NCI-H1417 (cell line): ENCODE measurements around the gene ATP2B2.
A peak's percentile ranks its signal among the peaks of the same experiment; 100 is the strongest.
"Not testable (repeated sequence)": the region's sequence is repeated elsewhere in the genome, so short reads cannot be mapped to it uniquely, and the experiment has no call there.

Experiments used
- DNase-seq, 3 experiments: peaks; one replicate each; lab custom pipeline; 2025; lab: John Stamatoyannopoulos, UW

ATP2B2 gene

DNA sequence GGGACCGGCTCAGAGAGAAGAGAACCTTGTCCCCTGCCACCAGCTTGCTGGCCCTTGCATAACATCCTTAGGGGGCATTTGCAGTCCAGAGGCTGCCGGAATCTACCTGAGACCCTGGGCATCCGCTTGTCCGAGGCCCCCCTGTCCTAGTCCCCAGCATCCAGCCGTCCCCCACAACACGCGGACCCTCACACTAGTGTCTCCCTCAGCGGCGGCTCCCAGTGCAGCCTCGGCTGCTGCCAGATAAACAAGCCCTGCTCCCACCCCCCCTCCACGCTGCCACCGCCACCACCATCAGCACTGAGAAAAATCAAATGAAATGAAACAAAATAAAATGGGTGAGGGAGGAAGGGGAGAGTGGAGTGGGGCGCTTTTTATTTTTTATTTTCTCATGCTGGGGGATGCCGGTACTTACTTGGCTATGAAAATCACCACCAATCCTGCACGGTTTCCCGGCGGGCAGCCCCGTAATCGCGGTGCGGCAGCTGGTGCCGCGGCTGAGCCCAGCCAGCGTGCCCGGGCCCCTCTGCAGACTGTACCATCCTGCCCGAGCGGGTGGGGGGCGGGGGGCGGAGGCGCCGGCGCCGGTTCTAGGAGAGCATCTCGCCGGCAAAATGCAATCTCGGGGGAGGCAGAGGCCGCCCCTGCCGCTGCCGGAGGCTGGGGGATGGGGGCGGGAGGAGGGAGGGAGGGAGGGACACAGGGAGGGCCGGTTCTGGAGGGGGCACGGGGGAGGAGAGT, at the start of gene ATP2B2:
Gene ATP2B2, minus strand, starts transcription at position 537 of the 741 bp plus-strand sequence. CDS start 56,043 bp downstream, outside the sequence.
- peak; percentile 22 to 73 (median 64) for DNase-seq

DNA sequence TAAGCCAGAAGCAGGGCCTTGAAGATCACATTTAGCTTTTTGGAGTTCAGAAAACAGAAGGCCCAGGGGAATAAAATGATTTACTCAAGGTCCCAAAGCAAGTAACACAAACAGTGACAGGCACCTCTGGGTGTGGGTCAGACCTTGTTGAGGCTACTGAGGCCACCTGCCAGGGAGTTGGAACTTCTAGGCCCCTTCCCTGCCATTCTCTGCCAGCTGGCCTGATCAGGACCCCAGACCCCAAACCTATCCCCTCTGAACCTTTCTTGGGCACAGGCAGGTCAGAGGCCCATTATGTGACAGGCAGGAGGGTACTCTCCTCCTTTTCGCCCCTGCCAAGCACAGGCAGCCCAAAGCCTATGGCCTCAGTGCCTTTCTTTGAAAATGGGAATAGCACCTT, 49.4 kb upstream of the ATP2B2 start:
- DNase-seq: no peak

DNA sequence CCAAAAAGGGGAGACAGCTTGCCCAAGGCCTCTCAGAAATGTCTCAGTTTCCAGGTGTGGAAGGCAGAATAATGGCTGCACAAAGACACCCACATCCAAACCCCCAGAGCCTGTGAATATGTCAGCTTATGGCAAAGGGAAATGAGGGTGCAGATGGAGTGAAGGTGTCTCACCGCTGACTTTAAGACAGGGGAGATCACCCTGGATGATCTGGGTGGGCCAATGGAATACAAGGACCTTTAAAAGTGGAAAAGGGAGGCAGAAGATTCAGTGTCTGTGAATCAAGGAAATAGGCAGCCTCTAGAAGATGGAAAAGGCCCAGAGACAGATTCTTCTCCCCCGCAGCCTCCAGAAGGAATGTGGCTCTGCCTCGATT, 48.8 kb upstream of the ATP2B2 start:
- no peak for DNase-seq

DNA sequence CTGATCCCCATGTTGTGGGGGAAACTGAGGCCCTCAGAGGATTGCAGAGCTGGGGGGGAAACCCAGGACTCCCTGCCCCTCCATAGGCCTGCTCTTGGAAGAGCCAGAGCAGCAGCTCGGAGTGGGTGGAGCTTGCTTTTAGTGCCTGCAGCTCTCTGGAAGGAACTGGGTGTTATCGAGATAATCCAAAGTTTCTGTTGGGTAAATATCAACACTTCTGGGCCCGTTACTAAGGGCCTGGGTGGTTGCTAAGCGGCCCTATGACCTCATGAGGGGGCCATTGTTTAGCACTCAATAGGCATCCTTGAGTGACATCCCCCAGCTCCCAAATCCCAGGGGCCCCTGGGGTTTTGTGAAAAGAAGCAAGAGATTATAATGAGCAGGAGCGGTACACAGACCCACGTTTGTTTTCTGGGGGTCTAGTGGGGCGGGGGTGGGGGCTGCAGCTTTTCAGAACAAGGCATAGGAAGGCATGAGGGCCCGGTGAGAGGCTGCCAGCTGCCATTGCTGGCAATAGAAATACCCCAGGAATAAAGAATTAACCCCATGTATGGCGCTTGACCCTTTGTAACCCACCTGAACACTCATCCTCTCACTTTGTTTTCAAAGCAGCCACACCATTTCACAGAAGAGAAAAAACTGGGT, 48.3 kb upstream of the ATP2B2 start:
- DNase-seq: peak in 1 of 3 experiments; percentile 38

DNA sequence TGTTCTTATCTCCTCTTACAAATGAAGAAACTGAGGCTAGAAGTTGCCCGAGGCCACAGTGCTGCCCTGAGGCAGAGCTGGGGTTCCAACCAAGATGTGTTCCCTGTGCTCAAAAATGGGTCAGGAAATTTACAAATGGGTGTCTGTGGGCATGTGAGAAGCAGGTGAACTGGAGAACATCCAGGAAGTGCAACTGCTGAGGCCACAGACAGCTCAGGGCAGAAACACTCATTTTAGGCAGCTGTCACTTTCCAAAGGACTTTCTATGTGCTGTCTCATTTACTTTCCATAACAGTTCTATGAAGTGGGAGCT, 47.2 kb upstream of the ATP2B2 start:
- DNase-seq: no peak

DNA sequence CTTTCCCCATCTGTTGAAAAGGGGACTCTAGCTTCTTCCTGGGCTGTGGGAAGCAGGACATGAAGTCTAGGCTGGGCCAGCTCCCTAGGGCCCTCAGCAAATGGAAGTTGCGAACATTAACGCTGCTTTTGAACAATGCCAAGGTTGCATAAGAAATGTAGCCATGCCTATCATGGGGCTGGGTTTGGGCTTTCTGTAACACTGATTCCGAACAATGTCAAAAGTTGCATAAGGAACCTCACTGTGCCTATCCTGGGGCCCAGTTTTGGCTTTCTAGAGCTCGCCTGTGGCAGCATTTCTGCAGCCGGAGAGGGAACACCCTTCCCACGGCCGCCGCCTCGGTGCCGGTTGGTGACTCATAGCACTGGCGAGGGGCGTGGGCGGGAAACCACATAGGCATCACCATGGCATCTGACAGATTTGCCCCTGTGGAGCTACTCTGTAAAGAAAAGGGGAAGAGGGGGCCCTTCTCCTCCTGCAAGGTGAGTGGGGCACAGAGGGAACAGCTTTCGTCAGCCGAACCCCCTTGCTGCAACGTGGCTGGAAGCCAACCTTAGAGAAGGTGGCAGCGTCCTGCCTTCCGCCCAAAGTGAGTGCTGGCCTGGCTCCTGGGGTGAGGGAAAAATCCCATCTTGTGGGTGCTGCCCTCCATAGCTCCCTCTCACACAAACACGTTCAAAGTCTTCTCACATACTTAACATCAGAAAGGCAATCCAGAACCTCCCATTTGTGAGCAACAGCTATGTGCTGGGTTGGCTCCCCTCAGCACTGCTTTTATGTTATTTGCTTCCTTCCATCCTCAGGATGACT, 46.6 kb upstream of the ATP2B2 start:
- DNase-seq: no peak

DNA sequence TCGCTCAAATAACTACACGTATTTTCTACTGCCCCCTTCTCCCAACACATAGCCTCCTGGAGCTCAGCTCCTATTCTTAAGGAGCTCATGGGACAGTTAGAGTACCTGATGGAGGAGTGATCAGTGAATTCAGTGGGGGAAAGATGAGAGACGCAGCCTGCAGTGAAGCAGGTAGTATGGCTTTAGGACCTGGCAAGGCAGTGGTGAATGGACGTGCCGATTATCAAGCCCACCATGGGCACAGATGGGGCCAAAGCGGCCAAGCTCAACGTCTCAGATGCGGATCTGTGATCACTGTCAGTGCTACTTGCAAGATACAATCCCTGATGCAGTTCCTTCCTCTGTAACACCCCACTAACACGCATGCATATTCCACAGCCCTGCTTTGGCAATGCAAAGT, 45.8 kb upstream of the ATP2B2 start:
- no peak for DNase-seq

DNA sequence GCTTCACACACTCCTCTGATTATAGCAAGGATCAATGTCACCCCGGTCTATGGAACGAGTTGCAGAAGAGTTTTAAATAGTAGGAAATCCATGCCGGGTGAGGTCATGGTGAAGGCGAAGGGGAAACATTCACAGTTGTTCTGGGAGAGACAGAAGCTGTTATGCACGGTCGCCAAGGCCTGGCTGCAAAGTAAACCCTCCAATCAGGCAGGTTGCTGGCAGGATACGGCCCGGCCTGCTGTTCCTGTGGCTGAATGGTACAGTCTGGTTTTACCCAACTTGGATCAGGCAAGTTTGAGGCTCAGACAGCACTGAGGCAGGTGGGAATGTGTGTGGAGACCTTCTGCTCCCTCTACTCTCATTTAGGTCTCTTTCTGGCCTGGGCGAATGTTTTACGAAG, 45.3 kb upstream of the ATP2B2 start:
- no peak for DNase-seq

DNA sequence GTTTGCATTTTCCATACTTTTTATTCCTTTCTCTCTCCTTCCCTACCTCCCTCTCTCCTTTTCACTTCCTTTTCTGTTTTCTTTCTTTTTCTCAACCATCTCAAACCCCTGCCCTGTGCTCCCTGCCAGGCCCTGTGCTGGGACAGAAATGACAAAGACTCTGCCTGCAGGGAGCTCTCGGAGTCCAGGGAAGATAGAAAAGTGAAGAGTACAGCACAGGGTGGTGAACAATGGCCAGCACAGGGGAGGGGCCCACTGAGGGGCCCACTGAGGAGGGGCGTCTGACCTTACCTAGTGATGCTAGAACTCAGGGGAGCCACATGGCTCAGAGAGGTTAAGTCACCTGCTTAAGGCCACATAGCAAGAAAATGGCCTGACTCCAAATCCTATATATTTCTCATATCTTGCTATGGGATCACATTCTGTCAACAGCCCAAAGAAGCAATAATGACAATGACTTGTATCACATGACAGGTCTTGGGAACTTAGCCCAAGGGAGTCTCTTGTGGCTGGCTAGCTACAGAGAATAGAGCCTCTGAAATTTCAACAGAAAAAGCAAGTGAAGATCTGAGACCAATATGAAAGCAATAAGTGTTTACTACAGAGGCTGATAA, 44.3 kb upstream of the ATP2B2 start:
- no peak for DNase-seq

DNA sequence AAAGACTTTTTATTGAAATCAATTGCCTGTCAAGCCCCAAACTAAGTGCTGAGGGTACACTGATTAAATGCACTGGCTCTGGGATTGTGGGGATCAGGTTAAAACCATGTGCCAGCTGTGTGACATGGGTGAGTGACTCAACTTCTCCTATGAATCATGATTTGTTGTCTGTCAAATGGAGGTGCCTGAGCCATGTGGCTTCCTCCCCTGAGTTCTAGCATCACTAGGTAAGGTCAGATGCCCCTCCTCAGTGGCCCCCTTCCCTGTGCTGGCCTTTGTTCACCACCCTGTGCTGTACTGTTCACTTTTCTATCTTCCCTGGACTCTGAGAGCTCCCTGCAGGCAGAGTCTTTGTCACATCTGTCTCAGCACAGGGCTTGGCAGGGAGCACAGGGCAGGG, 43.6 kb upstream of the ATP2B2 start:
- DNase-seq: no peak

DNA sequence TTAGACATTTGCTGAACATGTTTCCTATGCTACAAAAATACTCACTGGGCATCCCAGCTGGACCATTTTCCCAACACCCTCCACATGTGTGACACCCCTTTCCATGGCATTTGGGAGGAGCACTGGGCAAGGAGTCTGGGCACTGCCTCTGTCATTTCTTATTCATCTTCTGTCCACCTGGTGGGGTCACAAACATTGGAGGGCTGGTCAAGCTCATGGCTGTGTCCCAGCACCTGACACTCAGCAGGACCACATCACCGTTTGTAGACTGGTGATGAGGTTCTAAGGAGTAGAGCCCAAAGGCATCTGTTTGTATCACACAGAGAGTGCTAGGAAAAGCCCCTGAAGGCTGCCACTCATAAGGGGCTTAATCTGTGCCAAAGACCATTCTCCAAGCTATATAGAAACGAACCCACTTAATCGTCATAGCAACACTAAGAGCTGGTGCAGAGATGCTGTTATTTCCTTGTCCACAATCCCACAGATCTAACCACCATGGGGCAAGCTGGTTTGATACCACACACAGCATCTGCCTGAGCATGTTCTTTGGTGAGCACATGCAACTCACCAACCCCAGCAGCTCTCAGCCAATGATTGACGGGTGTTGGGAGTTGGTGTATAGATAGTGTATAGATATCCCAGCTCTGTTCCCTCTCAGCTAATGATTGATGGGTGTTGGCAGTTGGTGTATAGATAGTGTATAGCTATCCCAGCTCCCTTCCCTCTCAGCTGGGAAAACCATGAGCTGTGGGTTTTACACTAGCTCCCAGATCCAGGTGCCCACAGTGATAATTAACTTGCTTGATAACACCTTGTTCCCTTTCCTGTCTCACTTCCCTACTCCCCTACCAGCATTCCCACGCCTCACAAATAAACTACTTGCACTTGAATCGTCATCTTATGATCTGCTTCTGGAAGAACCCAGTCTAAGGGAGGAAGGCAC, 42.7 kb upstream of the ATP2B2 start:
- peak in 1 of 3 experiments; percentile 8 for DNase-seq

DNA sequence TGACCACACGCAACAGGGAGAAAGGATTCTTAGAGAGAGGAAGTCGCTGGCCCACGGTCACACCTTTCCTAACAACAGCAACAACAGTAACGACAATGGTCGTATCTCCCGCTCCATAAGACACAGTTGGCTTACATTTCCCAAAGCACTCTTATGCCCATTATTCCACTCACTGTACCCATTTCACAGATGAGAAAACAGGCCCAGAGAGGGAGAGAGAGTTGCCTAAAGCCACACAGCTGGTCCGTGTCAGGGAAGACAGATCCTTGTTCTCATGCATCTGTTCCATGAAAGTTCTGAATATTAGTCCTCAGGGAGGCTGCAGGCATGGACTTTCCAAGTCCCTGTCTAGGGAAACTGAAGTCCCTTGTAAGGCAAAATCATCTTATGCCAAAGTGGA, 42.0 kb upstream of the ATP2B2 start:
- no peak for DNase-seq

DNA sequence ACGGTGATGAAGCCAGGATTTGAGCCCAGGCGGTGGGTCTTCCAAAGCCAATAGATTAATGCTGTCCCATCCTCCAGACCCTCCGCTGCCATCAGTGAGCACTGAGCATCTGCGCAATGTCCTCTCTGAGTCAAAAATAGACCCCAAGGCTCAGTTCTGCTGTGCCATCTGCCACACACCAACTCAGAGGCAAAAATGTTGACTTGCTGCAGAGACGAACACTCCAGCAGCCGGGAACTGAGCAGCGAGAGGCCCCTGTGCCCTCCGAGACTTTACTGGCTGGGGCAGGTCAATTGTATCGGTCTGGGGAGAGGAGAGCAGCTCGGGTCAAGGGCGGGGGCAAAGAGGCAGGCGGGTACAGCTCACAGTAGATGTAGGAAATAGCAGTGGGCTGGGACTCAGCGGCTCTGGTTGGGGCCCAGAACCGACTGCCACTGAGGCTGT, 41.5 kb upstream of the ATP2B2 start:
- DNase-seq: no peak

DNA sequence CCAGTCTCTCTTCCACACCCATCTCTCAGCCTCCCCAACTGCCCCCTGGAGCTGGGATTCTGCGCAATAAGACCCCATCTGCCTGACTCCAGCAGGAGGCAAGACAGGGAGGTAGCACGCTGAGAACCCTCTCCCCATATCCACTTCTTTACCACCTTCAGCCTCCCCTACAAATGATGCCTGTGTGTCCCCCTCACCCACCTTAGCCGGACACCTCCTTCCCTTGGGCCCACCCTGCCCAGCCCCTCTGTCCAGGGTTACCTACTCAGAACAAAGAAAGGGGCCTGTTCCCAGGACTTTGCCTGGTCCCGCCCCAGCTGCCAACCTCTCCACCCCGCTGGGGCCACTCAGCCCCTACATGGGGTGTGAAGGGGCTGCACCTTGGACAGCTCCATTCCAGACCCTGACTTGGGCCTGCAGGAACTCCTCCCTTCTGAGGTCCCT, 40.8 kb upstream of the ATP2B2 start:
- no peak for DNase-seq

DNA sequence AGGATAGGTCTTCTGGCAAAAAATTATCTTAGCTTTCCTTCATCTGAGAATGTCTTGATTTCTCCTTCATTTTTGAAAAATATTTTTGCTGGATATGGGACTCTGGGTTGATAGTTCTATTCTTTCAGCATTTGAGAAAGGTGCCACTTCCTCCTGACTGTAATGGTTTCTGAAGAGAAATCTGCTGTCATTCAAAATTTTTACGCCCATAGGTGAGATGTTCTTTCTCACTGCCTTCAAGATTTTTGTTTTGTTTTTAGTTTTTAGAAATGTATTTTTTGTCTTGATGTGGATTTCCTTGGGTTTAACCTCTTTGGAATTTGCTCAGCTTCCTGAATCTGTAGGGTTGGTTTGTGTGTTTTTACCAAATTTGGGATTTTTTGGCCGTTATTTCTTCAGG, 37.1 kb upstream of the ATP2B2 start:
- no peak for DNase-seq

DNA sequence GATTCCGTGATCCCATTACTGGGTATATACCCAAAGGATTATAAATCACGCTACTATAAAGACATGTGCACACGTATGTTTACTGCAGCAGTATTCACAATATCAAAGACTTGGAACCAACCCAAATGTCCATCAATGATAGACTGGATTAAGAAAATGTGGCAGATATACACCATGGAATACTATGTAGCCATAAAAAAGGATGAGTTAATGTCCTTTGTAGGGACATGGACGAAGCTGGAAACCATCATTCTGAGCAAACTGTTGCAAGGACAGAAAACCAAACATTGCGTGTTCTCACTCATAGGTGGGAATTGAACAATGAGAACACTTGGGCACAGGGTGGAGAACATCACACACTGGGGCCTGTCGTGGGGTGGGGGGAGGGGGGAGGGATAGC, 35.0 kb upstream of the ATP2B2 start:
- not testable (repeated sequence) for DNase-seq

DNA sequence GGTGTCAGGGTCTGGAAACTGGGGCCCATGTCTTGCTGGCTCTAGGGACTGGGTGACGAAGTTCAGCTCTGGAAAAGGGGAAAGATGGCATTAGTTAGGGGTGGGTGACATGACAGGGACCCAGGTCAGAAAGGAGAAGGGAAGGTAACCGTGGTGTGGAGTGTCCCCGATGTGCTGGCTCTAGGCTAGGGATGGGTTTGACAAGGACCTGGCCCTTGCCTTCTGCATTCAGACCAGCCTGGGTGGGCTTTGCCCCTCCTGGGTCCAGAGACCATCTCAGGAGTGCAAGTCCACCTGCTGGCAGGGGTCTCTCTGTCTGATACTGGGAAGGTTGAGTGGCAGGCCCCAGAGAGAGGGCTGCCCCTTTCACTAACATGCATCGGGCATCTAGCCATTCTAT, 28.7 kb upstream of the ATP2B2 start:
- DNase-seq: no peak

DNA sequence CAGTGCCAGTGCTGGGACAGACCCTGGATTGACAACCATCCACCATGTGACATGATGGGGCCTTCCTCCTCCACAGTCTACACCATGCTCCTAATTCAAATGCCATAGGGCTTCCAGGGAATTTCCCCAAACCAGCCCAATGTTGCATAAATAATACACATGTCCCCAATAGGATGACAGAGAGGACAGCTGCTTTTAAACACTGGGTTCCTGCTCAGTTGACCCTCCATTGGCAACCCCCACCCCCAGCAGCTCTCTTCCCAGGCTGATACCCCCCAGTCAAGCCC, 28.3 kb upstream of the ATP2B2 start:
- DNase-seq: no peak

DNA sequence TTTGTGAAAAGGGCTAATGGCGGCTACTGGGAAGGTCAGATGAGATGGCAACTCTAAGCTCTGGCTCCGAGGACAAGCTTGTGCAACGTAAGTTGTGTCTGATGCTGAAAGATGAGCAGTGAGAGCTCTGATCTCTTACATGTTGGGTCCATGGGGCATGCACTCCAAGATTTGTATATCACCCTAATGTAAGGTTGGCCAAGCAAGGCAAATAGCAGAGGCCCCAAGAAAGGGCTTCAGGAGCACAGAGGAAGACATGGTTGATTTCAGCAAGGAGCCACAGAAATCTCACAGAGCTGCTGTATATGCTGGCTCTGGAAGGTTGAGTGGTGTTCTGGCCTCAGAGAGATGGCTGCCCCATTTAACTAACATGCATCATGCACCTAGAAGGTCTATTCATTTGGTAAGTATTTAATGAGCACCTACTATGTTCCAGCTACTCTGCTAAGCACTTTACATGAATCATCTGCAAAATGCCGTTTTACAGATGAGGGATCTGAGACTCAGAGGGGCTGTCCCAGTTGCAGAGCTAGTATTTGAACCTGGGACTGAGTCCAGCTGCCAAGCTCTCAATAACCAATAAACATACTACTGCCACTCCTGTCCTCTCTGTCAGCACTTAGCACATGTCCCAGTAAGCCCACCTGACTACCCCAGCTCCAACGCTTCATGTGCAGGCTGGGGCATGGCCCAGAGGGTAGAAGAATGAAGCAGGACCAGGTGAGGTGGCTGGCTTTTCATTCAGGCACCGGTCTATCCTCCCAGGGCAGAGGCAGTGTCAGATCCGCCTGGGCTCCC, 27.8 kb upstream of the ATP2B2 start:
- DNase-seq: no peak

DNA sequence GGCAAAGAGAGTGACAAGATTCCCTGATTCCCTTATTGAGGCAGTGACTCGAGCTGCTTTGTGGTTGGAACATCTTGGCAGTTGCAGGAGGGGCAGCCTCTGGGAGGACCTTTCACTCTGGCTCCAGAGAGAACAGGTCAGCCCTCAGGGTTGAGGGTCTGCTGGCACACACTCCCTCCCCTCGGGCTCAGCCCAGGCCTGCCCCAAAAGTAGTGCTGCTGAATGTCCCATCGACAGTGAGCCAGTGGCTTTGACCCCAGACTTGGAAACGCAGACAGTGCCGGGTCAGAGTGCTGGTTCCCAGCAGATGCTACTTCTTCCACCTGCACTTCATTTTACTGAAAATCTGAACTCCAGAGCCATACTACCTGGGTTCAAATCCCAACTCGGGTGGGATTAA, 25.6 kb upstream of the ATP2B2 start:
- no peak for DNase-seq

DNA sequence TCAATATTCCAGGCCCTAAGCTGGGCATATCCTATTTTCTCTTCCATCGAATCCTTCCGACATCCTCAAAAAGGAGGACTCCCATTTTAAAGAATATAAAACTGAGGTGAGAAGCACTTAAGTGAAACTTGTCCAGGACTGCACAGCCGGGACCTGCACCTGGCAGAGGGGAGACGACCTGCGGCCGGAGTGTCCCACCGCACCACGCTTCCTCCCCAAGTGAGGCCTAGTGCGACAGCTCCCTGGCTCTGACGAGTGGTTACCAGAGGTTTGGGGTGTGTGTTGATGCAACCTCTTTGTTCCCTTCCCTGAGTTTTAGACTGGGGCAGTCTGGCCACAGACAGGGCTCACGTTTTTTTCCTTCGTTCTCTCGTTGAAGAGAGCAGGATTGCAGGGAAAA, 24.9 kb upstream of the ATP2B2 start:
- DNase-seq: no peak
